Heart left ventricle (tissue), 13 donors: ENCODE data around the gene TMEM203.

Experiments used
- POLR2A ChIP-seq, 2 donors: fragments of 450-650 bp; IDR thresholded peaks; one replicate each; pipeline ENCODE4 v1.6.1; 2017; ENCODE audit warnings: antibody characterized with exemption in 2 of 2, mild to moderate bottlenecking in 2 of 2, moderate library complexity in 2 of 2
- TF ChIP-seq, protein P1 (sequence below), 12 donors: fragments of 200-600 bp; sonication (generic) in 4 of 12; IDR thresholded peaks; one replicate each; pipeline versions ENCODE4 v1.5.0 to v1.8.0; 2018 to 2022; ENCODE audit warnings: antibody characterized with exemption in 12 of 12, mild to moderate bottlenecking in 5 of 12
- donor health status: ischemic (EF 13 %, LVEDD 7.1; RV severe dilation, severe dysfunction).
- donor health status: DM: no; HTN: yes; CAD: no.
- donor health status: DM: no; HTN: no; CAD: no.
- donor health status: ischemic (EF 25% LVEDD 6.9; RV normal size, moderate dysfunction).
- donor health status: ischemic (EF 25% LVEDD 5.7; RV mildly dilated, moderate dysfunction).
- donor health status: ischemic (EF 35%, LVEDD 5.7; RV mildly dilated, moderate dysfunction).
- donor health status: nonischemic (EF 11% LVEDD 7.7; RV severe dilation, severe dysfunction).
- donor health status: DM: yes; HTN: yes; CAD: no.
- donor health status: PGD.
- donor health status: ischemic (EF 29% LVEDD 5.4; RV normal size, mild dysfunction).
- donor health status: nonischemic (EF 23%, LVEDD 6.1; RV moderate dilation, normal function).

DNA sequence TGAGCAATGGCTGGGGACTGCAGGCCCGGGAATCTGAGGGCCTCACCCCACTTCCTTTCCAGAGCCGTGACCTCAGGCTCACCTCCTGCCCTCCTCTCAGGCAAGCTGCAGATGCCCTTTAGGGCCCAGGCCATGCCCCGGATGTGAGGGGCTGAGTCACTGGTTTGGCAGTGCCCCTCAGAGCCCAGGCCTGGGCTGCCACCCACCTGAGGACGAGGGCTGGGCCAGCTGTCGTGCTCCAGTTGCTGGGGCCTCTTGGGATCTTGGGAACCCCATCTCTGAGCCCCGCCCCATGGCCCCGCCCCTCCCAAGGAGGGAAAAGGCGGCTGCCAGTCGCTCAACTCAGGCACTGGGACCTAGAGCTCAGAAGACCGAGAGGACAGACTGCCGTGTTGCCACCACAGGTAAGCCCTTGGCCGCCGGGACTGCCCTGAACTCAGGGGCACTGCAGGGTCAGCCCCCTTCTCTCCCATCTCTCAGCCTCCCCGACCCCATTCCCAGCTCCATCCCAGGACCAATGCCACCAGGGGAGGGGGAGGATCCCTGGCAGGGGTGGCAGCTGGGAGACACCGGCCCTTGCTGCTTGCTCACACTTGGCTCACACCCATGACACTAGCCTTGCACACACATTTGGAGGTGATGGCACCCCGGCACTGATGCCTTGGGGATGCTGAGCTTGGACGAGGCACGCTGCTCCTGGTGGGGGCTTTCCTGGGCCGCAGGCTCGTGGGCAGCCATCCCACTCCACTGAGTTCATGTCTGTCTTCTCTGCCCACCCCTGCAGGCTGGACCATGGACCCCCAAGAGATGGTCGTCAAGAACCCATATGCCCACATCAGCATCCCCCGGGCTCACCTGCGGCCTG, 19.6 kb upstream of the TMEM203 start, which contains the start of gene CYSRT1:
- TF ChIP-seq, protein P1, sequence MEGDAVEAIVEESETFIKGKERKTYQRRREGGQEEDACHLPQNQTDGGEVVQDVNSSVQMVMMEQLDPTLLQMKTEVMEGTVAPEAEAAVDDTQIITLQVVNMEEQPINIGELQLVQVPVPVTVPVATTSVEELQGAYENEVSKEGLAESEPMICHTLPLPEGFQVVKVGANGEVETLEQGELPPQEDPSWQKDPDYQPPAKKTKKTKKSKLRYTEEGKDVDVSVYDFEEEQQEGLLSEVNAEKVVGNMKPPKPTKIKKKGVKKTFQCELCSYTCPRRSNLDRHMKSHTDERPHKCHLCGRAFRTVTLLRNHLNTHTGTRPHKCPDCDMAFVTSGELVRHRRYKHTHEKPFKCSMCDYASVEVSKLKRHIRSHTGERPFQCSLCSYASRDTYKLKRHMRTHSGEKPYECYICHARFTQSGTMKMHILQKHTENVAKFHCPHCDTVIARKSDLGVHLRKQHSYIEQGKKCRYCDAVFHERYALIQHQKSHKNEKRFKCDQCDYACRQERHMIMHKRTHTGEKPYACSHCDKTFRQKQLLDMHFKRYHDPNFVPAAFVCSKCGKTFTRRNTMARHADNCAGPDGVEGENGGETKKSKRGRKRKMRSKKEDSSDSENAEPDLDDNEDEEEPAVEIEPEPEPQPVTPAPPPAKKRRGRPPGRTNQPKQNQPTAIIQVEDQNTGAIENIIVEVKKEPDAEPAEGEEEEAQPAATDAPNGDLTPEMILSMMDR (IDR thresholded peaks at IDR 0.05), result no peak
- TF ChIP-seq POLR2A (IDR thresholded peaks at IDR 0.05), result no peak
